ENCODE data around the gene PTX3.

Gene PTX3

DNA sequence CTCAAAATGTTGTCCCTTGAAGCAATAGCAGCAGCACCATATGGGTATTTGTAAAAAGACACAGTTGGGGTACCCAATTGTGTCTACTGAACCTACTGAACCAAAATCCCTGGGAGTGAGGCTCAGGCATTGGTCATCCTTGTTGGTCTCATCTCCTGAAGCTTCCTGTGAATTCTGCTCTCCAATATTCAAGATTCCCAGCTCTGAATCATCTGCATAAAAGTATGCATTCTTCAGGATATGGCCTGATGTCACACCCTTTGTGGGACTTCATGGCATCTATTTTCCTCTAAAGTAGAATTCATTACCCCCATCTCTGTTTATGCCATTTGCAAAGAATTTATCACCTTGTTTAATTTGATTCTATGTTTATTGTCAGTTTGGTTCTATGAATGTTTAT is 13.3 kb upstream of the PTX3 start:
- DNase-seq (ENCODE audit: low read depth), result no peak

DNA sequence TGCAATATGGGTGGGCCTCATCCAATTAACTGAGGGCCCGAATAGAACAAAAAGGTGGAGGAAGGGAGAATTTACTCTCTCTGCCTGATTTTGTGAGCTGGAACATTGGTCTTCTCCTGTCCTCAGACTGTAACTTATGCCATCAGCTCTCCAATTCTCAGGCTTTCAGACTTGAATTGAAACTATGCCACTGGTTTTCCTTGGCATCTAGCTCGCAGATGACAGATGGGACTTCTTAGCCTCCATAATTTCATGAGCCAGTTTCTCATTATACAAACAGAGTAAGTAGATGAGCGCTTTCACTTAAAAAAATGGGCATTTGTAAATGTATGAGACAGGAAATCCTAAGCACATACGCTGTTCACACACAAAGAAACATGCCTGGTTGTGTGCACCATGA is 8.7 kb upstream of the PTX3 start:
- DNase-seq (ENCODE audit: low read depth), result no peak

DNA sequence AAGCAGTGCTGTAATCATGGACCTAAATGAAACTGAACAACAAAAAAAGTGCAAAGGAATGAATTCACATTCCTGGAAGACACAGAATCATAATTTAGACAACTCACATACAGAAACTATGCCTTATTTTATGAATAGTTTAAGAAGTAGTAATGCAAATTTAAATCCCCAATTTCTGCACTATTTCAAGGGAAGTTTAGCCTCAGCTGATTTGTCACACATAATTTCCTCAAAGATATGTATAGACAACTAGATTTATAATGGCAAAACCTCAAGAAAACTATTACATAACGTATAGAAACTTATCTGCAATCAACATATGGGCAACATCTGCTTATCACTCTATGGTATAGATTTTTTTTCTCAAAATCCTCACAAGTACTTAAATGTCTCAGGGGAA is 7.8 kb upstream of the PTX3 start:
- DNase-seq (ENCODE audit: low read depth), result no peak

DNA sequence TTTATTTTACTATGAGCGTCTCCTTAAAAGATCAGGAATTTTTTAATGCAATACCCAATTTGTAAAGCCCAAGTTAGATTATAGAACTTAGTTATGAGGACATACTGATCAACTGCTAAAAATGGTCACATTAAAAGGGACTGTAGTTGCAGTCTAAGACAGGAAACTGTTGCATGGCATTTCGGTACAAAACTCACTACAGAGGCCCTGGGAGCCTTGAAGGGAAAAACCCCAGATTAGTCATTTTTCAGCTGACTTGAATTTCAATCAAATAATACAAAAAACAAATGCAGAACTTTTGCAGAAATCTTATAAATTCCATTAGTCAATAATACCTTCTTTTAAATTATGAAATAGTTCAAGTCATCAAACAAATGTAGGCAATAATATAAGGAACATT is 6.9 kb upstream of the PTX3 start:
- DNase-seq (ENCODE audit: low read depth), result no peak

DNA sequence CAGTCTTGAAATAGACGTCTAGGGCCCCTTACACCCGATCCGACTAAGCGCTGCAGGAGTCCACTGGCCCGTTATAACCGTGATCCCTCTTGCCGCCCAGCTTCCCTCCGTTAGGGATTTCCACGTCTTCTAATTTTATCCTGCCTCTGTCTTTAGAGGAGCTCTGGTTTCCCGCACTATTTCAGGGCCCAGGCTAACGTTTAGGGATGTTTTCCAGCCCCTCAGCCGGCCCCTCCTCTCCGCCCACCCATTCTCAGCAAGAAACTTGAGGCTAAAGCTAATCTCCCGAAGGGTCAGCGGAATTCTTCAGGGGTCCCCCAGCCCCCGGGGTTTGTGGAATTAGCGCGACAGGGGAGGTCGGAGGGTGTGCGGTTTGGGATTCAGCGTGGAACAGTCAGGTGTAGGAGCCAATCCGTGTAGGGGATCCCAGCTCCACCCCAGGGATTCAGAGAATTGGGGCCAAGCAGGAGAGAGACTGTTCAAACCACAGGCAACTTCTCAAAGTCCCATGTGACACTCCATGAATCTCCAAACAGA is 1.6 kb downstream of the PTX3 start:
- no peak for DNase-seq (ENCODE audit: low read depth)

DNA sequence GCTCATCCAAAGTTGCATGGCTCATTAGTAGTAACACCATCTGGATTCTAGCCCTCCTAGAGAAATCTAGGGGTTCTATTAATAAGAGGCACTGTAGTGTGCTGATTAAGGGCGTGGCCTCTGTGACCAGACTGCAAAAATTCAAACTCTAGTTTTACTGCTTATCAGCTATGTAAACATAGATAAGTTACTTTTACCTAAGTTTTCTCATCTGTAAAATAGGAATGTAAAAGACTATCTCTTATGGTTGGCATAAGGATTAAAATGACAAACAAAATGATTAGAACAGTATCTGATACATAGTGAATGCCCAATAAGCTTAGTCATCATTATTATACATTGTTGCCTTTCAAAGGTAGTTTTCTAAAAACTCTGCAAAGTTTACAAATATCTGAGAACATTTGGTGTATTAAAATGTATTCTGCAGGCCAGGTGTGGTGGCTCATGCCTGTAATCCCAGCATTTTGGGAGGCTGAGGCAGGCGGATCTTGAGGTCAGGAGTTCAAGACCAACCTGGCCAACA is 4.5 kb downstream of the PTX3 start:
- DNase-seq (ENCODE audit: low read depth), result no peak

DNA sequence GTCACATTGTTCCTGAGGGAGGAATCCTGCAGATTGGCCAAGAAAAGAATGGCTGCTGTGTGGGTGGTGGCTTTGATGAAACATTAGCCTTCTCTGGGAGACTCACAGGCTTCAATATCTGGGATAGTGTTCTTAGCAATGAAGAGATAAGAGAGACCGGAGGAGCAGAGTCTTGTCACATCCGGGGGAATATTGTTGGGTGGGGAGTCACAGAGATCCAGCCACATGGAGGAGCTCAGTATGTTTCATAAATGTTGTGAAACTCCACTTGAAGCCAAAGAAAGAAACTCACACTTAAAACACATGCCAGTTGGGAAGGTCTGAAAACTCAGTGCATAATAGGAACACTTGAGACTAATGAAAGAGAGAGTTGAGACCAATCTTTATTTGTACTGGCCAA is 6.1 kb downstream of the PTX3 start:
- DNase-seq (ENCODE audit: low read depth), result no peak

DNA sequence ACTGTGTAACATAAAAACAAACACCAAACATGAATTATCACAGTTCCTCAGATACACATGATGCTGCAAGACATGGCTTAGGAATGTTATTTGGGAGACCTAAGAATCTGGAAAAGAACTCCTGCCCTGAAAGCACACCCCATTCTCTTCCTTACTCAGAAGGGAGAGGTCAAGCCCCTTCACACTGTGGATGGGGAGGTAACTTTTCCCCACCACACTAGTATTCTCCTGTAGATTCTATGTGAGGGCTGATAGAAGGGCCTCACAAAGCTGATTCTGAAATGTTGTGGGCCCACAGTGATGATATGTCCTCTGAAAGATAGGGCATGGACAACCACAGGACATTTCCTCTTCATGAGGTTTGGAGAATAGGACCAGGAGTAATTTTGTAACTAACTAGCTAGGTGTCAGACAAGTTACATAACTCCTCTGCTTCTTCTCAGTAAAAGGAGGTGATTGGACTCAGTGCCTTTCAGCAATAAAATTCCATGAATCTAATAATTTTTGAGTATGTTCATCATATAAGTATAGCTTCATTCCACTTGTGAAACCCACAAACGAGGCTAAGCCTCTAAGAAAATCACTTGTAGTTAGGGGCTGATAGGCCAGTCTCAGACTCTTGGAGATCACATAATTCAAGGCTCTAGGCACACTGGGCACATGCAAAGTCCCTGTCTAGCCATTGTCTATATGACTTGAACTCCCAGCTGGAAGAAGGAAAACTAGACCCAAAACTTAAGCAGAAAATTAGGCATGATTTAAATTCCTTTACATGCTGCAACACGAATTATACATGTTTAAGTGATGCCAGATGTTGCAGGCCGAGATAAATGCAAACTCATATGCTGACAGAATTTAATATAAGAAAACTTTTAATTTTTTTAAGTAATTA is 7.5 kb downstream of the PTX3 start:
- DNase-seq (ENCODE audit: low read depth), result no peak

DNA sequence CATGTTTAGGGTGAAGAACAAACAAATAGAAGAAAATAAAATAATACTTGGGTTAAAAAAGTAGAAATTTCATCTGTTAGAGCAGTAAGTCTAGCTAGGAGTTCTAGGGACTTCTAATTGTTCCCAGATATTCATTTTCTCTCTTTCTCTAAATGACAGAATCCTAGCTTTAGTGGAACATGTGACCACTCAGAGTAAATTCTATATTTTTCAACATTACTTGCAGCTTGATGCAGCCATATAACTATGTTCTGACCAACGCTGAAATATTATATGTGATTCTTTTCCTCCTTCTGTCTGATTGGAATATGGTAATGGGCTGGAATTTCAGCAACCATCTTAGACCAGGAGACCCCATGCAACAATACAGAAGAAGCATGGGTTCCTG is 8.1 kb downstream of the PTX3 start:
- no peak for DNase-seq (ENCODE audit: low read depth)

DNA sequence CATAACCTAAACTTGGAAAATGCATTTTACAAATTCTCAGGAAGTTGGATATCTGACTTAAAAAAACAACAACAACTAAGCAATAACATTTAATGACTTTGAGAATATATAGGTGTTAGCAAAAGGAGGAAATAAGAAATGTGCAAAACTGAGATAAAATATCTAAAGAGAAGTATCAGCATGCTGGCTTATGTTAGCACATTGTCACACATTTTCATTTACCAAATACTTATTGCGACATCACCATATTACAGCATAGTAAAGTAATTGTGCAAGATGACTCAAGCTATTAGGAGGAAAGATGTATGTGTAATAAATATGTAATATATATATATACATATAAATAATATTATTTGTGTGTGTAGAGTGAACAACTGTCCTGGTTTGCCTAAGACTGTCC is 9.2 kb downstream of the PTX3 start:
- no peak for DNase-seq (ENCODE audit: low read depth)

DNA sequence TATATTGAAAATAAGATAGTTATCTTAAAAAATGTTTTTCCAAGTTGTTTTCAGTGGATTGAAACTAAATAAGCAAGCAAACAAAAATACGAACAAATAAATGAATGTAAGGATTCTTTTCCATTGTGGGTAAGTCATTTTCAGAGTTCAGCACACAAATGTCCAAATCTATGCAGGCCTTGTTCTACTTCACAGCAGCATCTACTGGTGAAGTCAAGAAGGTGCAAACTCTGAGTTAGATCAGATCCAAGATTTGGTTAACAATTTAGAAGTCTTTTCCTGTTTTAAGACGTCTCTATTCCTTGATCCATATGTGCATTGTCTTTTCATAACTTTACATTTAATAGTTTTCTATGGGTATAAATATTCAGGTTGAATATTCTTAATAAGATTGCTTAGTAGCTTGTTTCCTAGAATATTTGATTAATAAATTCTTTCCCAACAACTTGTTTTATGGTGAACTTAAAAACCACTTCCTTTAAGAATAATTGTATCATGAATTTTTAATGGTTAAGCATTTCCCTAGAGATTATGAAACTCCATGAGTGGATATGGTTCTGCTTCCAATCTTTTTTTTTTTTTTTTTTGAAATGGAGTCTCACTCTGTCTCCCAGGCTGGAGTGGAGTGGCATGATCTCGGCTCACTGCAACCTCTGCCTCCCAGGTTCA is 10.5 kb downstream of the PTX3 start:
- no peak for DNase-seq (ENCODE audit: low read depth)

DNA sequence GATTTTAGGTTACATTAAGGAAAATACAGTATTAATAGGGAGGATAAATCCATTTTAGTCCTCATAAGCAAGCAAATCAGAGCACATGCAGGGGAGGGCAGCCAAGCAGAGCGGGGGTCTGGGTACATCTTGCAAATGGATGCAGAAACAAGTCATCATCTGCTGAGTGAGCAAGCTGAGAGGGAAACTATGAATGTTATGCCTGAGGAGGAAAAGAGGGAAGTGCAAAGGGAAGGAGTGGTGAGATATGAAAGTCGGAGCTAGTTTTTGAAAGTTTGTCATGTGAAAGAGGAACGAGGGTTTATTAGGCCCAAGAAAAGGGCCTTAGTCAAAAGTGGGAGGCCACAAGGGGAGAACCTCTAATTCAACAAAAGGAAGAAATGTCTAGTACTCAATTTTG is 15.4 kb downstream of the PTX3 start:
- no peak for DNase-seq (ENCODE audit: low read depth)

DNA sequence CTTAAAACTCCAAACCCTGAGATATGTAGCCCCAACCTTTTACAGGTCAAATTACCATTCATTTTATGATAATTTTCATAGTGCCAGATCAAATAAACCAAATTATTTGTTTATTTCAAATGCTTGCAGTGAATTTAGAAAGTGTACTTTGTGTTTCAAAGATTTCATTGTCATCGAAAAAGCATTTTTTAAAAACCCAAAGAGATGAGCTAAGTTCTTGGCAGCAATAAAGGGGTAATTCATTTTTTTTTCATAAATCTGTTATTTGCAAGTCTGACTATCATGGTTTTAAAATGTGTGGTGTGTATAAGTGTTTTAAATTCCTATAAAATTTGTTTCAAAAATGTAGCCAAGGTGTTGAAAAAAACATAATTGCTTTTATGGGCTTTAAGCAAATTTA is 17.2 kb downstream of the PTX3 start:
- DNase-seq (ENCODE audit: low read depth), result no peak

DNA sequence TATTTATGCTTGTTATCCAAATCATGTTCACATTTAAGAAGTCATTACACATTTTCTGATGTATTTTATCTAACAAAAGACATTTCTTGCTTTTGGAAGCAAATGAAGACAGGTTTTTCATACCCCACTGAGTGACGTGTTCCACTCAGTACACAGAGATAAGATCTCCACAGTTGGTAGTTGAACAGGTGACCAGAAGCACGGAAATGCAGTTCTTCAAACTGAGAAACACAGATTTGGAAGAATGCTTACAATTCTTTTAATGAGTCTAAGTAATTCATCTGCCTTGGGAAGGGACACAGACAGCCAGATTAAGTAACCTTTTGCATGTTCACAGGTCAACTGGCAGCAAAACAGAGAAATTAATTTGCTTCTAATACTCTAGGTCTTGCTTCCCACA is 23.1 kb downstream of the PTX3 start:
- no peak for DNase-seq (ENCODE audit: low read depth)

DNA sequence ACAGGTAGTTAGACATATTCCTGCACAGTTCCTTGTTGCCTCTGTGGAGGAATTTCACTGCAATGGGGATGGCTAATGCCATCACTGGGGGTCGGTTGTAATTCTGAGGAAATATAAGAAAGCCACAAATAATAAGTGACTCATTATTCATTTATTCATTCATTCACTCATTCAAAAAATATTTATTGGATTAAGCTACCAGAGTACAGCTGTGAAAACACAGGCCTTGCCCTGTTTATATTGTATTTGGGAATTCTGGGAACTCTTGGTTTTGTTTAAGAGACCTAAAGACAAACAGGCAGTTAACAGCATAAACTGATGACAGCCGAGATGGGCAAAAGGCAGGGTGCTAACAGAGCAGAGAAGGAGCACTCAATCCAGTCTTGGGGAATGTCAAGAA is 23.6 kb downstream of the PTX3 start:
- no peak for DNase-seq (ENCODE audit: low read depth)

DNA sequence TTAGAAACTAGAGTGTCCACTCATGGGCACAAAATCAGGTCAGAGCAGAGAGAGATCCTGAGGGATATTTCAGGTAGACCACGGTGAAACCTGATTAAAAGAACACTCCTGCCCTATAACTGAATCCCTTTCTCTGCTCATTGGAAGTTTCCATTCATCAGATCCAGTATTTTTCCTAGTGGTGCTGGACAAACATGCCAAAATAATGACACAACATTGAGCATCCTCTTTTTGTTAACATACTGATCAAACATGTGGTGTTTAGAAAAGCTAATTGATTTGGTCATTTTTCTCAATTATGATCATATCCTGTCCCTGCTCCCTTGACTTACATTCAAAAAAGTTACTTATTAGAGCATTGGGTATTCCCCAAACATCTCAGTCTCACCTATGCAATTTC is 27.2 kb downstream of the PTX3 start:
- DNase-seq (ENCODE audit: low read depth), result no peak

DNA sequence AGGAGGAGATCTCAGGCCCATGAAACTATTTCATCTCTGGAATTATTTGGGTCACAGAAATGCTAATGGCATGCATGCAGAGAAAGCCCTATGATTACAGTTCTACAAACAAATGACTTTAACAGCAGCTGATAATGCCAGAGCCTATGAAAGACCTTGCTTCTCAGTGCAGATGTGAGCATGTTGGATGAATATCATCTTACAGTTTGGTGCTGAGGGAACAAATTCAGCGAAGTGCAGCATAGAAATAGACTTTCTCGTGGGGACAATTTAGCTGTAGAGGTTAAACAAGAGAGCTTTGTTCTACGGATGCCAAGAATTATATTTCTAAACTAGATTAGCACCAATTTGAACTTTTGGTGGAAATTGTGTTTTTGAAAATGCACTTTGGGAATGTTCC is 27.7 kb downstream of the PTX3 start:
- no peak for DNase-seq (ENCODE audit: low read depth)

DNA sequence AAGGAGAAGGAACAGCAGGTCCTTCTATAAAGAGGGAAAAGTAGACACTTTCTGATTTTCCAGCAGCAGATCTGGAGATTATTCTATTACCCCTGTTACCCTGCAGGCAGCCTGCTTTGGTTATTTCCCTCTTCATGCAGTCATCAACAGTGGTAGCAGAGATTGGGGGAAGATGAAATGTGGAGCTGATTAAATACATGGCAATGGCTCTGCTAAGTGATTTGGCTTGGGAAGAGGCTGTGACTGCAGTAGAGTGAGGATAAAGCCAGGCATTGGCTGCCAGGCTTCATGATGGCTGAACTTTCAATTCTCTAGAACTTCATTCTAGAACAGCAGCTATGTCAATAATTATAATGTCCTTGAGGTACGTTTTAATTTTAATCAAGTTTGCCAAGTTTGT is 29.1 kb downstream of the PTX3 start:
- no peak for DNase-seq (ENCODE audit: low read depth)

DNA sequence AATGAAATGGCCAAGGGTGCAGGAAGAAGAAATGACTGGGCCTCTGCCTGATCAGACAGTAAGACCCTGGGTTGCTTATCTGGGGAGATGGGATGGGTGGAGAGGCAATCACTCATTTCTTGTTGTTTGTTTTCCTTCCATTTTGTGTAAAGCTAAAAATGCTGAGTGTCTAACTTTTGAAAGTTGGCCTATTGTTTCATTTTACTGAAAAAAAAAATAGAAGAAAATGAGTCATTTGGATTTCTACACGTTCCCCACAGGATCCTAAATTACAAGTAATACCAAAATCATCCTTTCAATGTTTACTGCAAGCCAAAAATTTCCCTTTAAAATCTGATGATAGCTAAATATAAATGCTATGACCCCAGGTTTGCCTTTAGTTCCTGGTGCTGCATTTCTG is 30.6 kb downstream of the PTX3 start:
- DNase-seq (ENCODE audit: low read depth), result no peak

DNA sequence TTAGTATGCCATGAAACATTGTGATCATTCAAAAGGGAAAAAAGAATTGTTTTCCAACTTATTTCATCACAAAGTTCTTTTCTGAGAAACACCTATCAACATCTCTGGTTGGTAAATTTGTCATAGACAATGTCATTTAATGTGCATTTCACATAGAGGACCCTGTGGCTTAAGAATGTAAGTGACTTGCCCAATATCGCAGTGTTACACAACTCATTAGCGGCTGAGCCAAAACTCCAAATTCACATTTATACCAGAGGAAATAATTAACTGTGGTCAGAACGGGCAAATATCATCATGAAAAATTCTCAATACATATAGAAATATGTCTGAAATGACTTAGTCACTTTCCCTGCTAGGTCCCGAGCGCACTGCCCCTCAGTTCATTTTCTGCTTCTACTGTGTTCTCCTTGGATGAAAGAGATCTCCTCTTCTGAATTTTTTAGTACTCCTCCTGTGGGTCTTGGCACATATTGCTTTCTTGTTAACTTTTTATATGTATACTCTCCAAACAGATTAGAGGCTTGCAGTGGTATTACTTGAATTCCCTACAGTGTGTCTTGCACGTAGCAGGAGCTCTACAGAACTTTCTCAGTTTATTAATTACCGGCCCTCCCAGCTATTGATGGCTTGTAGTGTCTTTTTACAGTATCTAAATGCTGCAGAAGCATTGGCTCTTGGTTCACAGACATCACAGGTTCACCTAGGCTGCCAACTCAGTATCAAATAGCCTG is 33.1 kb downstream of the PTX3 start:
- DNase-seq (ENCODE audit: low read depth), result no peak

DNA sequence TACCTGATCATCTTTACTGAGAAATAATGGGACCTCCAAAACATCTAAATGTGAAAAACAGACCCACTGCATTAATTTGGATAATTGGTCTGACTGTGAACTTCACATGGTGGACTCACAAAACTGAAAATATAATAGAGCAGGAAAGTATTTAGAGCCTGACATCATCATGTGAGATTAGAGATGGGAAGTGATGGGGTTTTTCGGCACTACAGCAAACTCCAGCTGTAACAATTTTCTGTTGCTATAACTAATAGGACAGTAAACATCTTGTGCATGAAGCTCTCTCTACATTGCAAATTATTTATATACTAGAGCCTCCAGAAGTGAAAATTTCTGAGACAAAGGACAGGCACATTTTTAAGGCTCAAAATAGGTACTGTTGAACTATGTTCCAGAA is 34.4 kb downstream of the PTX3 start:
- DNase-seq (ENCODE audit: low read depth), result no peak

DNA sequence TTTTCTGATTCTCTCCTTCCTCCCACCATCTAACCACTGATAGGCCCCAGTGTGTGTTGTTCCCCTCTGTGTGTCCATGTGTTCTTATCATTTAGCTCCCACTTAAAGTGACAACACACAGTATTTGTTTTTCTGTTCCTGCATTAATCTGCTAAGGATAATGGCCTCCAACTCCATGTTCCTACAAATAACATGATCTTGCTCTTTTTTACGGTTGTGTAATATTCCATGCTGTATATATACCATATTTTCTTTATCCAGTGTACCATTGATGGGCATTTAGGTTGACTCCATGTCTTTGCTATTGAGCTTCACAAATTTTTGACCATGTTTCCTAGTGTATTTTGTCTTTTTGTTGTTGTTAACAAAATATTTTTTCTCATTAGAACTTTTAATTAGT is 36.0 kb downstream of the PTX3 start:
- DNase-seq (ENCODE audit: low read depth), result no peak
